ENCODE measurements around the gene HSPA9. TPM values are rescaled to one million over a fixed set of nuclear protein-coding genes. Genes with fewer than 3 reads are reported as not detected.

The HSPA9 gene
- 100 to 1,000 TPM; 701 to 707 (median 707) TPM for total RNA-seq

DNA sequence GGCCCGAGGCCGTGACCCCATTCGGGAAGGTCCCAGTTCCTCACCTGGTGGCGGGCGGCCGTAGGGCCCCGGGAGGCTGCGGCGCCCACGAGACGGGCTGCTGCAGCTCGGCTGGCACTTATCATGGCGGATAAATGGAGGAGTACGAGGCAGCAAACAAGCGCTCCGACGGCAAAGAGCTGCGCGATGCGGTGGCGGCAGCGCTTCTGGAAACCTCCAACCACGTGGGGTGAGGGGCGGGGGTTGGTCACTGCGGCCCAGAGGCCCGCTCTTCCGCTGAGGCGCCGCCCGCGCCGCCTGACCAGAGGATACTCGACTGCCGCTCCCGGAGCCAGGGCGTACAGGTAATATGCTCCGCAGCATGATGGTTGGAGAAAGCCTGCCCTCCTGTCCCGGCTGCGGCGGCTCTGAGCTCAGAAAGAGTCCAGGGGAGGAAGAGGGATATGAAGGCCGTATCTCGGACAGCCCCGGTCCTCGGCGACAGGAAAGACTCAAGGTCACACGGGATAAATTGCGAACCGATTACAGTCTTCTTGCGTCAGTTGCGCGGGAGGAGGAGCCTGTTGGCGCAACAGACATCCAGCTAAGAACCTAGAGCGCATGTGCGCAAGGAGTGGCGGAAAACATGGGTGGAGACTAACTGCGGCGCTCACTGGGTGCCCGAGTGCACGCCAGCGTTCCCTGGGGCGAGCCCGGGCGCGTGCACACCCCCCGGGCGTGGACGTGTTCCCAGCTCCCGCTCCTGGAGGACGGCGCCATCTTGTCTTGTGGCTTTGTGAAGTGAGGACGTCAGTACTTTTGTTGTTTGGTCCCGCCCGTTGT, at the start of gene HSPA9:
Gene HSPA9, minus strand, starts transcription at position 208 of the 822 bp plus-strand sequence. Its CDS starts 83 bp downstream, at position 125.
- peaks cover 3% of the 10 kb centered on the region for H3K9me3 Mint-ChIP-seq
- no peaks in the 10 kb centered on the region for H3K27me3 Mint-ChIP-seq (ENCODE audit: low read depth)
- H3K4me1 Mint-ChIP-seq (ENCODE audit: low read depth), result peaks cover 31% of the 10 kb centered on the region
- DNase-seq (peak; percentile 95), ATAC-seq (peak; percentile 89 to 90)
- H3K4me3 Mint-ChIP-seq, result peak within 1 kb of the TSS; percentile 99
- H3K36me3 Mint-ChIP-seq (ENCODE audit: insufficient read depth), result peaks cover 29% of the 10 kb centered on the region

DNA sequence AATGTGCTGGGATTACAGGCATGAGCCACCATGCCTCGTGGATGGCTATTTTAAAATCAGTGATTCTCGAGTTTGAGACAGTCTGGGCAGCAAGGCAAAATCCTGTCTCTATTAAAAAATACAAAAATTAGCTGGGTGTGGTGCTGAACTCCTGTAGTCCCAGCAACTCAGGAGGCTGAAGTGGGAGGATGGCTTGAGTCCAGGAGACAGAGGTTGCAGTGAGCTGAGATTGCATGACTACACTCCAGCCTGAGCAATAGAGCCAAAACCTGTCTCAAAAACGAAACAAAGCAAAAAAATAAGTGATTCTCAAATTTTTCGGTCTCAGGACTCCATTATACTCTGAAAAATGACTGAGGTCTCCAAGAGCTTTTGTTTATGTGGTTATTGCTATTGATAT, 47.9 kb upstream of the HSPA9 start:
- ATAC-seq (no peak), DNase-seq (no peak)
- H3K4me1 Mint-ChIP-seq (ENCODE audit: low read depth), result no peaks in the 10 kb centered on the region
- no peaks in the 10 kb centered on the region for H3K9me3 Mint-ChIP-seq
- H3K36me3 Mint-ChIP-seq (ENCODE audit: insufficient read depth), result no peaks in the 10 kb centered on the region
- peaks cover 37% of the 10 kb centered on the region for H3K27me3 Mint-ChIP-seq (ENCODE audit: low read depth)
- no peak overlapping the region for H3K4me3 Mint-ChIP-seq

DNA sequence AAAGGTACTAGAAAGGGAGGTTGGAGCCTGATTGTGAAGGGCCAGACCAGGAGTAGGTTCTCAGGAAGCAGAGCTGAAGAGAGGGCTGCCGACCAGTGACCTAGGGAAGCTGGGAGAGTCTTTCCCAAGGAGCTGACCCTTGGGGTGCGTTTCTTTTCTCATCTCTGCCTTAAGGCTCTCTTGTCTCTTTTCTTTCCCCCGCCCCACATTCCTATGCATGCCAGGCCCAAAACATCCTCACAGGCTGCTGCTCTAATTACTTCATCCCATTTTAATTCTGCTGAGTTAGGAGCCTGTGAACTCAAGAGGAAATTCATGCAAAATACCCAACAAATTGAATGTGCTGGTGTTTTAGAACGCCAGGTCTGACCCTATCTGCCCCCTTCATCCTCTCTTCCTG, 46.9 kb upstream of the HSPA9 start:
- Mint-ChIP-seq H3K9me3 (no peaks in the 10 kb centered on the region), H3K4me1 (ENCODE audit: low read depth) (no peaks in the 10 kb centered on the region), H3K27me3 (ENCODE audit: low read depth) (peaks cover 34% of the 10 kb centered on the region), H3K4me3 (no peak overlapping the region), H3K36me3 (ENCODE audit: insufficient read depth) (no peaks in the 10 kb centered on the region)
- DNase-seq (no peak), ATAC-seq (no peak)

DNA sequence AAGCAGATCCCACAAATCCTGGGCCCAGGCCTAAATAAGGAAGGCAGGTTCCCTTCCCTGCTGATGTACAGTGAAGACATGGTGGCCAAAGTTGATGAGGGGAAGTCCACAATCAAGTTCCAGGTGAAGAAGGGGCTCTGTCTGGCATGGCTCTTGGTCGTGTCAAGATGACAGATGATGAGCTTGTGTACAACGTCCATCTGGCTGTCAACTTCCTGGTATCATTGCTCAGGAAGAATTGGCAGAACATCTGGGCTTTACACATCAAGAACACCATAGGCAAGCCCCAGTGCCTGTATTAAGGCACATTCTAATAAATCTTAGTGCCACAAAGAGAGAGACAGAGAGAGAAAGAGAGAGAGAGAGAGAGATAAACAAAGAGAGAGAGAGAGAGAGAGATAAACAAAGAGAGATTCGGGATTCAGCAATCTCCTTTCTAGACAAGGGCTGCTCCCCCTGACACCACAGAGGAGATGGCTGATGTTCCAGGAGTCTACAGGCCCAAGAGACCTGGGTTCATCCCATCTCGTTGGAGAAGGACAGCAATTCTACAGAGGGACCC, 45.5 kb upstream of the HSPA9 start:
- no peaks in the 10 kb centered on the region for H3K4me1 Mint-ChIP-seq (ENCODE audit: low read depth)
- DNase-seq (no peak), ATAC-seq (no peak)
- no peaks in the 10 kb centered on the region for H3K36me3 Mint-ChIP-seq (ENCODE audit: insufficient read depth)
- no peaks in the 10 kb centered on the region for H3K9me3 Mint-ChIP-seq
- H3K27me3 Mint-ChIP-seq (ENCODE audit: low read depth), result peaks cover 28% of the 10 kb centered on the region
- H3K4me3 Mint-ChIP-seq, result no peak overlapping the region

DNA sequence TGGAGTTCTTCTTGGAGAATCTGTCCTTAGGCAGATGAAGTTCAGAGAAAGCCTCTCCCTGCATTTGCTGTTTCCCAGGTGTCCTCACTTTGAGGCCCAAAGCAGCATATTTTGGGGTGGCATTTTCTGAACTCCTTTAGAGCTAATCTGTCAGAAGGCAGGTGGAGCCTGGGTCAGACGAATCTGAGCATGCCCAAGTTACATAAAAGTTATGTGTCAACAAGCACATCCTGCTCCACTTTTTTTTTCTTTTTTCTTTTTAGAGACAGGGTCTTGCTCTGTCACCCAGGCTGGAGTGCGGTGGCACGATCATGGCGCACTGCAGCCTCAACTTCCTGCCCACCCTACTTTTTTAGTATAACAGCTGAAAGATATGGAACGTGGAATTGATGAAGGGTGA, 41.3 kb upstream of the HSPA9 start:
- no peak overlapping the region for H3K4me3 Mint-ChIP-seq
- peaks cover 3% of the 10 kb centered on the region for H3K4me1 Mint-ChIP-seq (ENCODE audit: low read depth)
- no peaks in the 10 kb centered on the region for H3K36me3 Mint-ChIP-seq (ENCODE audit: insufficient read depth)
- DNase-seq, result no peak
- ATAC-seq, result no peak
- H3K27me3 Mint-ChIP-seq (ENCODE audit: low read depth), result peaks cover 29% of the 10 kb centered on the region
- H3K9me3 Mint-ChIP-seq, result no peaks in the 10 kb centered on the region

DNA sequence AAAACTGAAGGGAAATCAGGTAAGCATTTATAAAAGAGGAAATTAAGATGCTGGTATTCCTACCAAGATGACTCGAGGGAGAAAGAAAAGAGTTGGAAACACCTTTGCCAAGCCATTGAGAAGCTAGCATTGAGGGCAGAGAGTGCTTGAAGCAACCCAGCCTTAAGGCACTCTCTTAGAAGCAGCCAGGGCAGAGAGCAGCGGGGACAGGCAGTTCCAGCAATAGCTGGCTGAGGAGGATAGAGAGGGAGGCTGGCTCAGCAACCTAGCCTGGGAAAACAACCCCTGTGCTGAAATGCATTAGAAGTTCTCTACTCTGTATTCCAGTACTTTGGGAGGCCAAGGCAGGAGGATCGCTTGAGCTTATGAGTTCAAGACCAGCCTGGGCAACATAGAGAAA, 40.3 kb upstream of the HSPA9 start:
- H3K27me3 Mint-ChIP-seq (ENCODE audit: low read depth), result peaks cover 35% of the 10 kb centered on the region

DNA sequence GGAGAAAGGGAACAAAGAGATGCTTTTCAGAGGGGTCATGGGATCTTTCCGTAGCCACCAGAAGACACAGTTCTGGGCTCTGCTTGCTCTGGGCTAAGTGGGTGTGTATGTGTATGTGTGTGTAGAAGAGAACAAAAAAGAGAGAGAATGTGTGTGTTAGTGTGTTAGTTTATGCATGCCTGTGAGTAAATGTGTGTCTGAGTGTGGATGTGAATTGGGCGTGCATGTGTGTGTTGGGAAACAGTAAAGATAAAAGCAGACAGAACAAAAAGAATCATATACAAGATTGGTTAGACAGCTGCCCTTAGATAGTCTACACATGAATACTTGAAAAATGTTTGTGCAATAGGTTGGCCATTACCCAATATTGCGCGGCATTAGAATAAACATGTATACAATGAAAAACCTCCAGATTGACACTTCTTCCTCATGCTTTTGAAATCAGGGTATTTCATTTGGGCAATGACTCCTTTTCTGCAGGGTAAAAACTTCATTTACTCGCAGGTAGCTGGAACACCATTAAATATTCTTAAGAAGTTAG, 36.5 kb upstream of the HSPA9 start:
- Mint-ChIP-seq H3K27me3 (ENCODE audit: low read depth) (peaks cover 39% of the 10 kb centered on the region), H3K9me3 (no peaks in the 10 kb centered on the region), H3K4me1 (ENCODE audit: low read depth) (peaks cover 11% of the 10 kb centered on the region), H3K36me3 (ENCODE audit: insufficient read depth) (no peaks in the 10 kb centered on the region), H3K4me3 (no peak overlapping the region)
- ATAC-seq (no peak), DNase-seq (no peak)

More for the DNA sequence above, 40.3 kb upstream of the HSPA9 start:
- ATAC-seq (no peak), DNase-seq (no peak)
- H3K4me1 Mint-ChIP-seq (ENCODE audit: low read depth), result peaks cover 11% of the 10 kb centered on the region
- H3K4me3 Mint-ChIP-seq, result no peak overlapping the region
- no peaks in the 10 kb centered on the region for H3K36me3 Mint-ChIP-seq (ENCODE audit: insufficient read depth)
- no peaks in the 10 kb centered on the region for H3K9me3 Mint-ChIP-seq

DNA sequence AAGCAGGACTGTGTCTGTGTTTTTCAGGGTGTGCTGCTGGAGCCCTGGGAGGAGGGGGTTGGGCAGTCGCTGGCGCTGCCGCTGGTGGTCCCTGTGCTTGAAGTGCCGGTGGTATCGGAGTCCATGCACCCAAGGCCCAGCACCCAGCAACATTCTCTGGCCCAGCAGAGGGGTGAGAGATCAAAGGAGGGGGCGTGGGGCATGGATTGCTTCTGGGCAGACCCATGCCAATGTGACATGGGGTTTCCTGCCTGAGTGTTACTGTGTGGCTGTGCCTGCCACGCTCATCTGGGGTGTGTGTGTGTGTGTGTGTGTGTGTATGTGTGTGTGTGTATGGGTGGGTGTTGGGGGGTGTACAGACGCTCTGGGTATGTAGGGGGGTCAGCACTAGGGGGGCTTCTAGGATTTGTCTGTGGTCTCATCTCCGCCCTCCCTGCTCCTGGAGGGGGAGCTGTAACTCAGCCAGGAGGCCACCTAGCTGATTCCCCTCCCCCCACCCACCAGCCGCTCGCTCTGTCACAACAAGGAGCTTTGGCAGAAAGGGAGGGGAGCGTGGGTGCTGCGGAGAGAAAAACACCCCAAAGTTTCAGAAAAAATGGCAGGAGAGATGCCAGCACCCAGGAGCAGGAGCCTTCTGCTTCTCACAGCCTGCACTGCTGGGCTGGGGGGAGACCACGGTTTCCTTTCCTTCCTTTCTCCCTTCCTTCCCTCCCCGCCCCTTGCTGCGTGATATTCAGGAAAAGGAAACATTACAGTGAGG, 35.9 kb upstream of the HSPA9 start:
- ATAC-seq (peak; percentile 57 to 59), DNase-seq (no peak)
- Mint-ChIP-seq H3K4me1 (ENCODE audit: low read depth) (peaks cover 11% of the 10 kb centered on the region), H3K36me3 (ENCODE audit: insufficient read depth) (no peaks in the 10 kb centered on the region), H3K9me3 (no peaks in the 10 kb centered on the region), H3K4me3 (no peak overlapping the region), H3K27me3 (ENCODE audit: low read depth) (peaks cover 39% of the 10 kb centered on the region)

DNA sequence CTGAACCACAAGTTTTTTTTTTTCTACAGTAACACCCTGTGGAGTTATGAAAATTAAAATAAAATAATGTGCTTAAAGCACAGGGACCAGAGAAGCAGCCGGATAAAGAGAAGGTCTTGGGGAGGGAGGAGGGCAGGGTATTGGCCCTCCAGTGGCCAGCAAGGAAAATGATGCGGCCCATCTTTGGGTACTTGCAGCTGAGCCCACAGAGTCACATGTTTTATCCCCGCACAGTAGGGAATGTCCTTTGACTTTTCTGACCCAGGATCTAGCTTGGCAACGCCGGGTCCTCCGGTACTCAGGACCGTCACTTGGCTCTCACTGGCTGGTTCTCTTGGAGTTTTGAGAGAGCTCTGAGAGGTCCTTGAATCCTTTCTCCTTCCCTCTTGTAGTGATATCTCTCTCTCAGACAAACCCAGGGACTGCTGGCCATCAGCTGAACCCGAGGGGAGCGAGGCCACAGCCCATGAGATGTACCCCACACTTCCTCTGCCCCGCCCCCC, 35.3 kb upstream of the HSPA9 start:
- ATAC-seq (peak in 1 of 2 donors; percentile 24), DNase-seq (no peak)
- Mint-ChIP-seq H3K4me1 (ENCODE audit: low read depth) (peaks cover 11% of the 10 kb centered on the region), H3K9me3 (no peaks in the 10 kb centered on the region), H3K4me3 (no peak overlapping the region), H3K27me3 (ENCODE audit: low read depth) (peaks cover 44% of the 10 kb centered on the region), H3K36me3 (ENCODE audit: insufficient read depth) (no peaks in the 10 kb centered on the region)

DNA sequence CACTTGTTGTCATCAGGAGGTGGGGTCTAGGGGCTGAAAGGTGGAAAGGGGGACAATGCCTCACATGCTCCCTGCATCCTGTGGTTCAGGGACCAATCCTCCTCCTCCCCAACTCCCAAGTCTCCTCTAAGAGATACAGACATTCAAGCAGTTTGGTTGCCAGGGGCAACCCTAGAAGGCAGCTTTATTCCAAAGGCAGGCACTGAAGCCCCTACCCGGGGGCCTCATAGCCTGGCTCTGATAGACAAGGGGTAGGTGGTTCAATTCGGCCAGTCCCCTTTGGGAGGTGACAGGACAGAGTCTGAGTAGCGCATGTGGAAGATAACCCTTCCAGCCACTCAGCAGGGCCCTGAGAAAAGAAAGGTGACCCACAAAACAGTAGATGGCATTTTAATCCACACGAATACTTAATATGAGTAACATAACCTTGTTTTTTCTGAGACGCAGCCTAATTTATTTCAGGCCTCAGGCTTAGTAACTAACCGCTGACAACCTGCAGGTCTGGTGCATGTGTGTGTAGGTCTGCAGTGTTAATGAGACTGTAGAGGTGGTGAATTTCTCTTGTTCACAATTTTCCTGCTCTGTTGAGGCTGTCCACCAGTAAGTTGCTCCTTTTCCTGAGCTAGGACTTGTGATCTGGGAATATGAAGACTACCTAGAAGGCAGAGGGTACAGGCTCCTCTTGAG, 31.3 kb upstream of the HSPA9 start:
- Mint-ChIP-seq H3K36me3 (ENCODE audit: insufficient read depth) (no peaks in the 10 kb centered on the region), H3K4me1 (ENCODE audit: low read depth) (peaks cover 21% of the 10 kb centered on the region), H3K27me3 (ENCODE audit: low read depth) (peaks cover 44% of the 10 kb centered on the region), H3K9me3 (no peaks in the 10 kb centered on the region), H3K4me3 (no peak overlapping the region)
- no peak for DNase-seq
- ATAC-seq, result no peak

DNA sequence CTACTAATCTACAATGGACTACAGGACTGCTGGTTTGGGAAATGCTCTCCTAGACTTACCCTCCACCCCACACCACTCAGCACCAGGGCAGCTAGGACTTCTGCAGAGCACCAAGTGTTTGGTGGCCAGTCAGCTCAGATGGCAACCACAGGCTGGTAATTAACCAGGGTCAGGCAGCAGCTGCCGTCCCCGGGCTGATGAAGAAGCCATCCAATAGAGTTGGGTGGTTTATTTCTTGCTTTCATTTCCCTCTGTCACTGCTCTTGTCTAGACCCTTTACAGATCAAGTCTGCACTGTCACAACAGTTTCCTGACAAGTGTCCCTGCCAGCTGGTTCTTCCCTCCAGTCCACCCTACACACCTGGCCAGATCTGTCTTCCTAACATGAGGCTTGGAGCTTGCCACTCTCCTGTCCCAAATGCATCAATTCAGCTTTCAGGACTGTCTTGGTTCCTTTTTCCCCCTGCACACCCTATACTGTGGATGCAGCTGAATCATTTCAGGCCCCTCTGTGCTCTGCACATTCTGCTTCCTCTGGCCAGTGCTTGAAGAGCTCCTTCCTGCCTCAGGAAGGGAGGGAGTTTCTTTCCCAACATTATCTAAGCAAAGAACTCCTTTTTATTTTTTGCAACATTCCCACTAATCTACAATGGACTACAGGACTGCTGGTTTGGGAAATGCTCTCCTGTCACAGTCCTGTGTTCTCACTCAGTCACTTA, 30.2 kb upstream of the HSPA9 start:
- no peak overlapping the region for H3K4me3 Mint-ChIP-seq
- no peak for DNase-seq
- ATAC-seq, result no peak
- H3K4me1 Mint-ChIP-seq (ENCODE audit: low read depth), result peaks cover 12% of the 10 kb centered on the region
- peaks cover 44% of the 10 kb centered on the region for H3K27me3 Mint-ChIP-seq (ENCODE audit: low read depth)
- no peaks in the 10 kb centered on the region for H3K9me3 Mint-ChIP-seq
- H3K36me3 Mint-ChIP-seq (ENCODE audit: insufficient read depth), result no peaks in the 10 kb centered on the region

DNA sequence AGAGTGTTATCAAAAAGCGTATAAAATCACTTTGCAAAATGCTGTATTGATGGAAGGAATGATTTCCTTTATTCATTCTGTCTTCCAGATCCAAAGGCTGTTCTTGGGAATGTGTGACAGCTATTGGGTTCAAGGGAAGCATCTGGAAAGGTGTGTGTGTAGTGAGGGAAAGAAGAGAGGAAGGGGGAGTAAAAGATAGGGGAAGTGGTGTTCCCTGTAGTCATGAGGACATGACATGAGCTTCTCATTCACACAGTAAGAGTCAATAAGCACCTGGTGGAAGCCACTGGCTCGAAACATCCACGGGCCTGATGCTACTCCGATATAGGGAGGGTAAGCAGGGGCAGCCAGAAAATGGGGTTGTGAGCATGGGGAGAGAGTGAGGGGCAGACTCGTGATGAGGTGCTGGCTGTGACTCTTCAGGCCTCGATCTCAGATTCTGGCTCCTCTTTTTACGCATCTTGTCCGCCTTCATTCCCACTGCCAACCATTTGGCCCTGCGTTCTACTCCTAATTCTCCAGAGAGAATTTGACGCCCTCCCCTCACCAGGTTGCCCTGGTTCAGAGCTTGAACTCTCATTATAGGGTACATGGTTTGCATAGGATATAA, 29.1 kb upstream of the HSPA9 start:
- H3K4me1 Mint-ChIP-seq (ENCODE audit: low read depth), result peaks cover 12% of the 10 kb centered on the region
- H3K9me3 Mint-ChIP-seq, result no peaks in the 10 kb centered on the region
- H3K36me3 Mint-ChIP-seq (ENCODE audit: insufficient read depth), result no peaks in the 10 kb centered on the region
- peaks cover 45% of the 10 kb centered on the region for H3K27me3 Mint-ChIP-seq (ENCODE audit: low read depth)
- no peak for ATAC-seq
- no peak for DNase-seq
- no peak overlapping the region for H3K4me3 Mint-ChIP-seq

DNA sequence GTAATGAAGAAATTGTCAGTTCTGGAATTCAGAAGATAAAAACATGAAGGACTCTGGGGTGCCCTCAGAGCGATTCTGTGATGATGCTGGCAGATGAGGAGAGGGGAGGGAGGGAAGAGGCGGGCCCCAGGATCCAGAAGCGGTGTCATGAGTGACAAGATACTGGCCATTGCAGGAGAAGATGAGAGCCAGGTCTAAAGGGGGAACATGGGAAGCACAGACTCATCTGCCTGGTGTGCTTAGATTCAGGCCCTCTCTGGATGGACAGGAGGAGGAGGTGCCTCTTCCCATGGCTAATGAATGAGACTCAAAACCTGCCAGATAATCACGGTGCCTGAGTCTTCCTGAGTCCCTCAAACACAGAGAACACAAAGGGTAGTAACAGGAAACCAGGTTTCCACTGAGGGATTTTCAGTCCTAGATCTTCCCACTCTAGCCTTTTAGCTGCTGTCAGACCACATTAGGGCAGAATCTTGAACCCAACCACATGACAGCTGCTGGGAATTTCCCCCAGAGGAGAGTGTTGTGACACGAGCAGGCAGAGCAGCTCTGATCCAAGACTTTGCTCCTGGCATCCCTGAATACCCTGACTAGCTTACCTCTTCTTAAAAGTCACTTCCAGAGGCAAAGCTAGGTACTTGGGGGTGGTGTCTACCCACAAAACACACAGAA, 28.2 kb upstream of the HSPA9 start:
- Mint-ChIP-seq H3K4me3 (no peak overlapping the region), H3K9me3 (no peaks in the 10 kb centered on the region), H3K27me3 (ENCODE audit: low read depth) (peaks cover 49% of the 10 kb centered on the region), H3K4me1 (ENCODE audit: low read depth) (peaks cover 12% of the 10 kb centered on the region), H3K36me3 (ENCODE audit: insufficient read depth) (no peaks in the 10 kb centered on the region)
- ATAC-seq, result peak; percentile 72 to 83
- no peak for DNase-seq
